ENCODE measurements around the gene KCNMB2. TPM values are rescaled to one million over a fixed set of nuclear protein-coding genes. Genes with fewer than 3 reads are reported as not detected.

KCNMB2 gene
- polyA plus RNA-seq, 1 donor (not counting 4 experiments of a cell fraction or from before 2014, with no cell fraction given): not detected

- dilution Hi-C loops (cut with MboI; ENCODE audit: extremely low pct_ligation_motif_present, low sequenced_read_pairs): no loop called here
These were observed 163.1 kb downstream of the KCNMB2 start for GRCh38 chr3:178699364-178699763.

GRCh38 chr3:178699810-178700209 lies 163.6 kb downstream of the KCNMB2 start:
- Histone ChIP-seq H3K4me3 (ENCODE audit: control insufficient read depth in 2 of 3, extremely low read depth in 1 of 3, insufficient read depth in 2 of 3, low read depth in 1 of 3, low read length in 3 of 3) (no peak overlapping the region), H3K9me3 (ENCODE audit: control insufficient read depth, low read depth, low read length) (no peaks in the 10 kb centered on the region), H4K20me1 (ENCODE audit: control insufficient read depth, extremely low read depth, insufficient read depth, low read length) (no peaks in the 10 kb centered on the region), H3K4me2 (ENCODE audit: control insufficient read depth, extremely low read depth, insufficient read depth, low read depth, low read length) (no peak overlapping the region), H3K9me1 (ENCODE audit: control insufficient read depth, extremely low read depth, insufficient read depth, low read length) (no peaks in the 10 kb centered on the region), H3K9ac (ENCODE audit: control insufficient read depth, extremely low read depth, insufficient read depth, low read length) (no peak overlapping the region), H3K79me2 (ENCODE audit: control insufficient read depth, insufficient read depth, low read length) (no peaks in the 10 kb centered on the region), H2AFZ (ENCODE audit: control insufficient read depth, low read length) (no peak overlapping the region), H3K27ac (ENCODE audit: control insufficient read depth, insufficient read depth, low read length) (no peak overlapping the region), H3K27me3 (ENCODE audit: control insufficient read depth, extremely low read depth, insufficient read depth, low read length) (no peaks in the 10 kb centered on the region), H3K36me3 (ENCODE audit: control insufficient read depth in 2 of 2, extremely low read depth in 1 of 2, insufficient read depth in 2 of 2, low read length in 2 of 2) (no peaks in the 10 kb centered on the region), H3K4me1 (ENCODE audit: control insufficient read depth, extremely low read depth, insufficient read depth, low read length) (peaks cover 18% of the 10 kb centered on the region)
- no peak for DNase-seq (ENCODE audit: low read depth, low spot score)
- FAIRE-seq: peak; percentile 51
- dilution Hi-C loops (cut with MboI; ENCODE audit: extremely low pct_ligation_motif_present, low sequenced_read_pairs): no loop called here
- TF ChIP-seq EZH2 (IDR thresholded peaks at IDR 0.05; ENCODE audit: low read length) (no peak), CTCF (optimal IDR thresholded peaks at IDR 0.05 in 1 of 3, IDR thresholded peaks at IDR 0.05 in 1 of 3, conservative IDR thresholded peaks at IDR 0.05 in 1 of 3; ENCODE audit: extremely low read depth in 1 of 3, insufficient read depth in 2 of 3, low read length in 3 of 3) (no peak)

More at GRCh38 chr3:178699364-178699763, 163.1 kb downstream of the KCNMB2 start:
- no peaks in the 10 kb centered on the region for H3K27me3 ChIP-seq (ENCODE audit: control insufficient read depth, extremely low read depth, insufficient read depth, low read length)
- no peaks in the 10 kb centered on the region for H3K79me2 ChIP-seq (ENCODE audit: control insufficient read depth, insufficient read depth, low read length)
- no peaks in the 10 kb centered on the region for H3K36me3 ChIP-seq (ENCODE audit: control insufficient read depth in 2 of 2, extremely low read depth in 1 of 2, insufficient read depth in 2 of 2, low read length in 2 of 2)
- peaks cover 14% of the 10 kb centered on the region for H3K4me1 ChIP-seq (ENCODE audit: control insufficient read depth, extremely low read depth, insufficient read depth, low read length)
- no peaks in the 10 kb centered on the region for H3K9me1 ChIP-seq (ENCODE audit: control insufficient read depth, extremely low read depth, insufficient read depth, low read length)
- no peak for FAIRE-seq
- TF ChIP-seq EZH2 (IDR thresholded peaks at IDR 0.05; ENCODE audit: low read length): no peak
- no peak for TF ChIP-seq CTCF (optimal IDR thresholded peaks at IDR 0.05 in 1 of 3, IDR thresholded peaks at IDR 0.05 in 1 of 3, conservative IDR thresholded peaks at IDR 0.05 in 1 of 3; ENCODE audit: extremely low read depth in 1 of 3, insufficient read depth in 2 of 3, low read length in 3 of 3)
- no peaks in the 10 kb centered on the region for H4K20me1 ChIP-seq (ENCODE audit: control insufficient read depth, extremely low read depth, insufficient read depth, low read length)
- DNase-seq (ENCODE audit: low read depth, low spot score): no peak
- H3K4me3 ChIP-seq (ENCODE audit: control insufficient read depth in 2 of 3, extremely low read depth in 1 of 3, insufficient read depth in 2 of 3, low read depth in 1 of 3, low read length in 3 of 3): no peak overlapping the region
- no peak overlapping the region for H2AFZ ChIP-seq (ENCODE audit: control insufficient read depth, low read length)
- H3K9me3 ChIP-seq (ENCODE audit: control insufficient read depth, low read depth, low read length): no peaks in the 10 kb centered on the region
- no peak overlapping the region for H3K27ac ChIP-seq (ENCODE audit: control insufficient read depth, insufficient read depth, low read length)
- no peak overlapping the region for H3K9ac ChIP-seq (ENCODE audit: control insufficient read depth, extremely low read depth, insufficient read depth, low read length)
- H3K4me2 ChIP-seq (ENCODE audit: control insufficient read depth, extremely low read depth, insufficient read depth, low read depth, low read length): no peak overlapping the region

All from keratinocyte (primary cell).